Activated T-cell treated with anti-CD3 and anti-CD28 coated beads, Interleukin-2, amount 50 U/mL, for 72 hours (primary cell): ENCODE results near the gene WFIKKN1. TPM values are rescaled to one million over a fixed set of nuclear protein-coding genes. Genes with fewer than 3 reads are reported as not detected.

ENCODE experiments used
- ATAC-seq, 2 donors: fragments of 150-1000 bp; cut with Tn5 transposase; replicated peaks in 1 of 2; 2 replicates each; pipeline ENCODE4 v1.10.0; 2021; ENCODE audit warnings: moderate library complexity in 2 of 2, mild to moderate bottlenecking in 1 of 2
- DNase-seq, 2 donors: peaks; one replicate each; pipeline ENCODE4 v3.0.0; 2021 to 2022; ENCODE audit warnings: mixed read lengths in 1 of 2
- H3K27ac Mint-ChIP-seq: one replicate; pipeline ENCODE4 v1.8.0; 2022; ENCODE audit warnings: mild to moderate bottlenecking, moderate library complexity, mixed read lengths
- H3K27me3 Mint-ChIP-seq: one replicate; pipeline ENCODE4 v1.8.0; 2022; ENCODE audit warnings: low read depth, mixed read lengths
- H3K36me3 Mint-ChIP-seq, 2 donors: one replicate each; pipeline ENCODE4 v1.8.0; 2022; ENCODE audit warnings: mixed read lengths in 2 of 2, mild to moderate bottlenecking in 1 of 2; ENCODE audit not compliant: insufficient read depth in 2 of 2
- H3K4me1 Mint-ChIP-seq: one replicate; pipeline ENCODE4 v1.8.0; 2022; ENCODE audit warnings: low read depth, mixed read lengths
- H3K4me3 Mint-ChIP-seq, 2 donors: one replicate each; pipeline ENCODE4 v1.8.0; 2022; ENCODE audit warnings: mild to moderate bottlenecking in 2 of 2, mixed read lengths in 2 of 2, moderate library complexity in 2 of 2
- H3K9me3 Mint-ChIP-seq, 2 donors: one replicate each; pipeline ENCODE4 v1.8.0; 2022; ENCODE audit warnings: mixed read lengths in 2 of 2
- total RNA-seq, 2 donors: library from RNA; stranded (reverse); gene quantifications; one replicate each; pipeline ENCODE4 v1.2.3, GENCODE V29; 2022

WFIKKN1 gene
- total RNA-seq, 2 donors from 2014 or later: 0.49 to 0.72 TPM

- no peaks in the 10 kb centered on the region for H3K27me3 Mint-ChIP-seq
- H3K4me1 Mint-ChIP-seq: peaks cover 26% of the 10 kb centered on the region
- DNase-seq: peak; percentile 87
- H3K4me3 Mint-ChIP-seq: peak within 1 kb of the TSS; percentile 79 to 80
- no peak within 1 kb of the TSS for H3K27ac Mint-ChIP-seq
- no peaks in the 10 kb centered on the region for H3K9me3 Mint-ChIP-seq
- H3K36me3 Mint-ChIP-seq: no peaks in the 10 kb centered on the region
- ATAC-seq: peak; percentile 69 to 73
Measured at GRCh38 chr16:641326-642188, 10.8 kb downstream of the WFIKKN1 start, which contains the start of gene MCRIP2. MCRIP2 (plus strand) TSS chr16:641828; CDS start chr16:641992, 164 bp downstream.

GRCh38 chr16:642189-643049, 11.6 kb downstream of the WFIKKN1 start:
- DNase-seq (peak; percentile 47 to 56), ATAC-seq (peak; percentile 43 to 56)
- no peaks in the 10 kb centered on the region for H3K36me3 Mint-ChIP-seq
- H3K9me3 Mint-ChIP-seq: no peaks in the 10 kb centered on the region
- H3K27me3 Mint-ChIP-seq: no peaks in the 10 kb centered on the region
- H3K27ac Mint-ChIP-seq: no peak overlapping the region
- H3K4me1 Mint-ChIP-seq: peaks cover 23% of the 10 kb centered on the region
- H3K4me3 Mint-ChIP-seq: peak overlapping the region; percentile 79 to 80

GRCh38 chr16:643050-643368, 12.2 kb downstream of the WFIKKN1 start:
- H3K4me3 Mint-ChIP-seq: peak overlapping the region; percentile 79 to 80
- H3K4me1 Mint-ChIP-seq: peaks cover 26% of the 10 kb centered on the region
- no peak for DNase-seq
- ATAC-seq: no peak
- no peak overlapping the region for H3K27ac Mint-ChIP-seq
- H3K27me3 Mint-ChIP-seq: no peaks in the 10 kb centered on the region
- no peaks in the 10 kb centered on the region for H3K36me3 Mint-ChIP-seq
- no peaks in the 10 kb centered on the region for H3K9me3 Mint-ChIP-seq

GRCh38 chr16:644556-644955, 13.8 kb downstream of the WFIKKN1 start:
- Mint-ChIP-seq H3K27me3 (no peaks in the 10 kb centered on the region), H3K4me3 (peak overlapping the region; percentile 58 to 79), H3K9me3 (no peaks in the 10 kb centered on the region), H3K4me1 (peaks cover 22% of the 10 kb centered on the region), H3K36me3 (no peaks in the 10 kb centered on the region), H3K27ac (no peak overlapping the region)
- DNase-seq: no peak
- no peak for ATAC-seq

GRCh38 chr16:645852-646678, 15.3 kb downstream of the WFIKKN1 start:
- Mint-ChIP-seq H3K4me3 (no peak overlapping the region), H3K9me3 (no peaks in the 10 kb centered on the region), H3K4me1 (peaks cover 22% of the 10 kb centered on the region), H3K36me3 (no peaks in the 10 kb centered on the region), H3K27me3 (no peaks in the 10 kb centered on the region), H3K27ac (no peak overlapping the region)
- no peak for ATAC-seq
- no peak for DNase-seq

GRCh38 chr16:646679-647172, 15.9 kb downstream of the WFIKKN1 start:
- no peak overlapping the region for H3K4me3 Mint-ChIP-seq
- DNase-seq (no peak), ATAC-seq (no peak)
- H3K27me3 Mint-ChIP-seq: no peaks in the 10 kb centered on the region
- H3K36me3 Mint-ChIP-seq: no peaks in the 10 kb centered on the region
- no peak overlapping the region for H3K27ac Mint-ChIP-seq
- H3K9me3 Mint-ChIP-seq: no peaks in the 10 kb centered on the region
- H3K4me1 Mint-ChIP-seq: peaks cover 22% of the 10 kb centered on the region

- Mint-ChIP-seq H3K4me3 (no peak overlapping the region), H3K9me3 (no peaks in the 10 kb centered on the region)
Measured at GRCh38 chr16:647173-647902, 16.6 kb downstream of the WFIKKN1 start.

GRCh38 chr16:648071-648780, 17.4 kb downstream of the WFIKKN1 start:
- H3K9me3 Mint-ChIP-seq: no peaks in the 10 kb centered on the region
- H3K36me3 Mint-ChIP-seq: no peaks in the 10 kb centered on the region
- peak; percentile 55 to 61 for DNase-seq
- H3K27ac Mint-ChIP-seq: no peak overlapping the region
- peak in 1 of 2 donors; percentile 24 for ATAC-seq
- peaks cover 17% of the 10 kb centered on the region for H3K4me1 Mint-ChIP-seq
- no peaks in the 10 kb centered on the region for H3K27me3 Mint-ChIP-seq
- peak overlapping the region; percentile 82 to 88 for H3K4me3 Mint-ChIP-seq

More at GRCh38 chr16:647173-647902, 16.6 kb downstream of the WFIKKN1 start:
- no peaks in the 10 kb centered on the region for H3K36me3 Mint-ChIP-seq
- H3K27ac Mint-ChIP-seq: no peak overlapping the region
- ATAC-seq: no peak
- peaks cover 22% of the 10 kb centered on the region for H3K4me1 Mint-ChIP-seq
- no peaks in the 10 kb centered on the region for H3K27me3 Mint-ChIP-seq
- DNase-seq: no peak

GRCh38 chr16:648781-649589, 18.2 kb downstream of the WFIKKN1 start, which contains the start of gene WDR90:
WDR90 (plus strand) TSS chr16:649365; CDS start chr16:649417, 52 bp downstream.
- no peaks in the 10 kb centered on the region for H3K27me3 Mint-ChIP-seq
- H3K4me1 Mint-ChIP-seq: peaks cover 10% of the 10 kb centered on the region
- DNase-seq (peak; percentile 92 to 96), ATAC-seq (peak; percentile 95 to 96)
- H3K9me3 Mint-ChIP-seq: no peaks in the 10 kb centered on the region
- H3K4me3 Mint-ChIP-seq: peak within 1 kb of the TSS; percentile 84 to 88
- no peaks in the 10 kb centered on the region for H3K36me3 Mint-ChIP-seq
- no peak within 1 kb of the TSS for H3K27ac Mint-ChIP-seq

- Mint-ChIP-seq H3K4me1 (peaks cover 6% of the 10 kb centered on the region), H3K4me3 (peak overlapping the region; percentile 78 to 84), H3K27me3 (no peaks in the 10 kb centered on the region), H3K27ac (no peak overlapping the region), H3K9me3 (no peaks in the 10 kb centered on the region), H3K36me3 (no peaks in the 10 kb centered on the region)
- peak; percentile 26 for ATAC-seq
- DNase-seq: peak in 1 of 2 donors; percentile 25
Measured at GRCh38 chr16:649631-650030, 18.8 kb downstream of the WFIKKN1 start.

GRCh38 chr16:651844-652243, 21.1 kb downstream of the WFIKKN1 start:
- Mint-ChIP-seq H3K36me3 (no peaks in the 10 kb centered on the region), H3K27ac (no peak overlapping the region), H3K9me3 (no peaks in the 10 kb centered on the region), H3K27me3 (no peaks in the 10 kb centered on the region), H3K4me3 (no peak overlapping the region), H3K4me1 (peaks cover 6% of the 10 kb centered on the region)
- no peak for ATAC-seq
- no peak for DNase-seq
